Gastroesophageal sphincter (tissue), 4 donors: ENCODE results near the gene AADACL2. TPM values are rescaled to one million over a fixed set of nuclear protein-coding genes. Genes with fewer than 3 reads are reported as not detected.

Source experiments
- ATAC-seq: fragments of 150-250 bp; one replicate; pipeline ENCODE4 v1.9.1; 2016; ENCODE audit warnings: mild to moderate bottlenecking, moderate library complexity
- H3K27ac ChIP-seq, 4 donors: fragments of 200-600 bp; sonication (generic) in 3 of 4; 1 replicate in 3 of 4; 2 replicates in 1 of 4; pipeline ENCODE4 v1.5.1; 2016 to 2019
- H3K27me3 ChIP-seq: fragments of 200-600 bp; sonication (generic); one replicate; pipeline ENCODE4 v1.5.1; 2019
- H3K36me3 ChIP-seq, 2 donors: fragments of 200-600 bp; sonication (generic); one replicate each; pipeline ENCODE4 v1.5.1; 2019; ENCODE audit warnings: control low read depth in 1 of 2
- H3K4me1 ChIP-seq, 3 donors: fragments of 200-600 bp; sonication (generic); 1 replicate in 2 of 3; 2 replicates in 1 of 3; pipeline ENCODE4 v1.5.1; 2016 to 2019; ENCODE audit warnings: control low read depth in 2 of 3
- H3K4me3 ChIP-seq, 2 donors: fragments of 200-600 bp; sonication (generic); one replicate each; pipeline ENCODE4 v1.5.1; 2019; ENCODE audit warnings: mild to moderate bottlenecking in 1 of 2, moderate library complexity in 1 of 2
- H3K9me3 ChIP-seq, 3 donors: fragments of 200-600 bp; sonication (generic); one replicate each; pipeline ENCODE4 v1.5.1; 2017 to 2019; ENCODE audit warnings: control low read depth in 2 of 3
- CTCF ChIP-seq, 4 experiments: fragments of 200-600 bp in 2 of 4; fragments of 450-650 bp in 2 of 4; sonication (generic) in 1 of 4; IDR thresholded peaks; one replicate each; pipeline ENCODE4 v1.5.1; 2017 to 2019; ENCODE audit warnings: antibody characterized with exemption in 4 of 4, mild to moderate bottlenecking in 2 of 4, moderate library complexity in 2 of 4
- EP300 ChIP-seq: sonication (generic); formaldehyde crosslinking; IDR thresholded peaks from one replicate; pipeline ENCODE4 v1.6.1; 2017; ENCODE audit warnings: antibody characterized with exemption, mild to moderate bottlenecking
- POLR2A ChIP-seq, 2 donors: fragments of 450-650 bp; IDR thresholded peaks; one replicate each; pipeline ENCODE4 v1.6.1; 2017; ENCODE audit warnings: antibody characterized with exemption in 2 of 2, mild to moderate bottlenecking in 2 of 2, moderate library complexity in 1 of 2
- POLR2AphosphoS5 ChIP-seq: sonication (generic); formaldehyde crosslinking; IDR thresholded peaks from one replicate; pipeline ENCODE4 v1.6.1; 2017; ENCODE audit warnings: antibody characterized with exemption
- WGBS, 2 donors: methylation state at CpG; one replicate each; pipeline ENCODE4 v1.1.5; 2018; ENCODE audit warnings: low coverage in 1 of 2; 5-methylcytosine and 5-hydroxymethylcytosine counted together
- total RNA-seq, 4 donors: library from RNA; depleted of rRNA; stranded (reverse); fragments of >200 nt; gene quantifications; one replicate each; pipeline ENCODE4 v1.1.0, GENCODE V29; 2016

AADACL2 gene
- total RNA-seq, 4 donors from 2014 or later = 0.54 to 4.4 TPM; not detected in 2

GRCh38 chr3:151740581-151740980 lies 6.9 kb downstream of the AADACL2 start:
- Histone ChIP-seq H3K36me3 (no peaks in the 10 kb centered on the region), H3K4me1 (no peaks in the 10 kb centered on the region), H3K27me3 (no peaks in the 10 kb centered on the region), H3K9me3 (no peaks in the 10 kb centered on the region), H3K4me3 (no peak overlapping the region), H3K27ac (no peak overlapping the region)
- no peak for ATAC-seq
- TF ChIP-seq POLR2AphosphoS5 (no peak), EP300 (no peak), POLR2A (IDR thresholded peaks at IDR 0.05) (no peak), CTCF (IDR thresholded peaks at IDR 0.05) (no peak)
- 20 to 22% methylated on average over 4 of the region's 4 CpGs for WGBS, 2 donors

- Histone ChIP-seq H3K9me3 (no peaks in the 10 kb centered on the region), H3K27me3 (no peaks in the 10 kb centered on the region), H3K27ac (no peak overlapping the region), H3K36me3 (no peaks in the 10 kb centered on the region), H3K4me3 (no peak overlapping the region), H3K4me1 (no peaks in the 10 kb centered on the region)
- no peak for TF ChIP-seq EP300
- no peak for TF ChIP-seq POLR2AphosphoS5
- TF ChIP-seq CTCF (IDR thresholded peaks at IDR 0.05) = no peak
- no peak for TF ChIP-seq POLR2A (IDR thresholded peaks at IDR 0.05)
- no peak for ATAC-seq
- WGBS, 2 donors = 51 to 68% methylated on average over 4 of the region's 4 CpGs
Observed at GRCh38 chr3:151743855-151744254, 10.1 kb downstream of the AADACL2 start.

GRCh38 chr3:151750181-151750580 lies 16.5 kb downstream of the AADACL2 start:
- H3K9me3 ChIP-seq = no peaks in the 10 kb centered on the region
- H3K27ac ChIP-seq = no peak overlapping the region
- TF ChIP-seq CTCF (IDR thresholded peaks at IDR 0.05) (no peak), EP300 (no peak), POLR2A (IDR thresholded peaks at IDR 0.05) (no peak), POLR2AphosphoS5 (no peak)
- no peaks in the 10 kb centered on the region for H3K27me3 ChIP-seq
- H3K4me3 ChIP-seq = no peak overlapping the region
- no peaks in the 10 kb centered on the region for H3K4me1 ChIP-seq
- H3K36me3 ChIP-seq = no peaks in the 10 kb centered on the region
- ATAC-seq = no peak
- 85 to 86% methylated on average over 6 of the region's 6 CpGs for WGBS, 2 donors

- Histone ChIP-seq H3K27me3 (no peaks in the 10 kb centered on the region), H3K36me3 (no peaks in the 10 kb centered on the region), H3K4me1 (no peaks in the 10 kb centered on the region), H3K27ac (no peak overlapping the region), H3K9me3 (no peaks in the 10 kb centered on the region), H3K4me3 (no peak overlapping the region)
- 78 to 93% methylated on average over 2 of the region's 2 CpGs for WGBS, 2 donors
- no peak for ATAC-seq
- TF ChIP-seq POLR2AphosphoS5 (no peak), CTCF (IDR thresholded peaks at IDR 0.05) (no peak), EP300 (no peak), POLR2A (IDR thresholded peaks at IDR 0.05) (no peak)
Observed at GRCh38 chr3:151750678-151751077, 17.0 kb downstream of the AADACL2 start.

- Histone ChIP-seq H3K36me3 (no peaks in the 10 kb centered on the region), H3K9me3 (no peaks in the 10 kb centered on the region), H3K4me1 (no peaks in the 10 kb centered on the region), H3K27me3 (no peaks in the 10 kb centered on the region), H3K27ac (no peak overlapping the region), H3K4me3 (no peak overlapping the region)
- peak; percentile 58 for ATAC-seq
- WGBS, 2 donors = 29 to 44% methylated on average over 1 of the region's 1 CpG
- no peak for TF ChIP-seq POLR2AphosphoS5
- TF ChIP-seq POLR2A (IDR thresholded peaks at IDR 0.05) = no peak
- TF ChIP-seq EP300 = no peak
- TF ChIP-seq CTCF (IDR thresholded peaks at IDR 0.05) = no peak
Observed at GRCh38 chr3:151751161-151751560, 17.4 kb downstream of the AADACL2 start.
